GM18502 (cell line): ENCODE results near the gene SGTB.

ENCODE experiments used
- ATAC-seq: cut with Tn5 transposase; IDR thresholded peaks from one replicate; pipeline ENCODE4 v1.9.1; 2021; ENCODE audit warnings: mild to moderate bottlenecking; ENCODE audit not compliant: unreplicated experiment, poor library complexity

SGTB gene, protein sequence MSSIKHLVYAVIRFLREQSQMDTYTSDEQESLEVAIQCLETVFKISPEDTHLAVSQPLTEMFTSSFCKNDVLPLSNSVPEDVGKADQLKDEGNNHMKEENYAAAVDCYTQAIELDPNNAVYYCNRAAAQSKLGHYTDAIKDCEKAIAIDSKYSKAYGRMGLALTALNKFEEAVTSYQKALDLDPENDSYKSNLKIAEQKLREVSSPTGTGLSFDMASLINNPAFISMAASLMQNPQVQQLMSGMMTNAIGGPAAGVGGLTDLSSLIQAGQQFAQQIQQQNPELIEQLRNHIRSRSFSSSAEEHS

DNA sequence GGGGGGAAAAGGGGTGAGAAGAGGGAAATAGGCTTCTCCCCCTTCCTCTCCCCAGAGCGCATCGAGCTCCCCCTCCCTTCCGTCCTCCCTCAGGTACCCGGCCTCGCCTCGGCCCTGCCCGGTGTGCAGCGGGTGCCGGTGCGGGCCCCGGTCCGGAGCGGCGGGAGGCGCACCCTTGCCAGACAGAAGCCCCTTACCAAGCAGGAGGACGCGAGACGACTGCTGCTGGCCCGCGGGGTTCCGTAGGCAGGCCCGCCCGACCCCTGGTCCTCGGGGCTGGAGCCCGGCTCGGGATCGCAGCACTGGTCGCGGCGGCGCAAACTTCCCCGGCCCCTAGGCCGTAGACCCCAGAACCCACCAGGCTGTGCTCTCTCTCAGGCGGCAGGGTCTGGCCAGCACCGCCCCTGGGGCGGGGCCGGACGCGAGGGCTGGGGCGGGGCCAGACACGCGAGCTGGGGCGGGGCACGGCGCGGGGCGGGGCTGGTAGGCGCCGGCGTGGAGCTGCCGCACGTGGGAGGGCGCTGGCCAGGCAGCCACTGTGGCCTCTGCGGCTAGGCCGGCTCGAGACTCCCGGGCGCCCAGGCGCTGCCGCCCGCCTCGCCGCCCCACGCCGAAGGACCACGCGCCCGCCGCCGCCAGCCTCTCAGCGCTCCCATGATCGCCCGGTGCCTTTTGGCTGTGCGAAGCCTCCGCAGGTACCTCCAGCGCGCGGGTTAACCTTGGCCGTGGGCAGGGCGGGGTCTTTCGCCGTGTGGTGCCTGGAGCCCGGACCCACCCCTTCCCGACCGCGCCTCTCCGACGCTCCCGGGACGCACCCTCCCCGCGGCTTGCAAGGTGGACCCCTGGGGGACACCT is at the start of gene SGTB, which contains the start of gene NLN:
TSS of gene SGTB (minus strand) at position 390 of the 855 bp plus-strand sequence. CDS start 1,302 bp downstream, outside the sequence.
TSS of gene NLN (plus strand) at position 486 of the 855 bp plus-strand sequence. CDS start at position 655, 169 bp downstream.
- ATAC-seq: peak; percentile 91

DNA sequence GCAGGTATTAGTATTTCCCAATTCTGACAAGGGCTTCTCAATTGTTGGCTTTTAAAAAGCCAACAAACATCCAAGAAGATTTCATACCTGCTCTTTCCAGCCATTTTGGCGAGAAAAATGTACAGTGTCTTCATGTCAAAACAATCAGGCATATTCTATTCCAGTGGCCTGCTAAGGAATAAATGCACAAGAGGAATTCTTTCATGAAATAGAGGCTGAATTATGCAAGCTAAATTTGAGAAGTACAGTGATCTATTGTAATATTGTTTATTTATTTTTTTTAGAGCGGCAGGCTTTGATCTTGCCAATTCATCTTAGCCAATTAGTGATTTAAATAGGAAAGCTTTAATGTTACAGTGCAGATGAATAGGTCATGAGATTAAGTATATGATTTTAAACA is 49.4 kb upstream of the SGTB start:
- no peak for ATAC-seq

DNA sequence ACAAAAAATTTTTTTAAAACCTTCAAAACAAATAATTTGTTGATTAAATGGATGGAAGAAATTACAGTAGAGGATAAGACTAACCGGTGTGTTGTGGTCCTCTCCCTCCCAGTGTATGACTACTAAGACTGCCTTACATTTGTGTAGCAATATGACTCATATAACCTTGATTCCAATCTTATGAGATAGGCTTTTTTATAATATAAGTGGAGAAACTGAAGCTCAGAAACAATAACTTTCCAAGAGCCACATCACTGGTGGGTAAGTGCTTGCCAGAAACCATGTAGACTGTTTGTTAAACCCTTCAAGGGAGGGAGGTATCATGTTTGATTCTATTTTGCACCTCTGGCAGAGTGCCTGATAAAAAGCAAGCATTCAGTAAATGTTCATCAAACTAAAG is 47.6 kb upstream of the SGTB start:
- ATAC-seq: no peak

GRCh38 chr5:65768723-65769346 is 46.9 kb upstream of the SGTB start:
- ATAC-seq: no peak

DNA sequence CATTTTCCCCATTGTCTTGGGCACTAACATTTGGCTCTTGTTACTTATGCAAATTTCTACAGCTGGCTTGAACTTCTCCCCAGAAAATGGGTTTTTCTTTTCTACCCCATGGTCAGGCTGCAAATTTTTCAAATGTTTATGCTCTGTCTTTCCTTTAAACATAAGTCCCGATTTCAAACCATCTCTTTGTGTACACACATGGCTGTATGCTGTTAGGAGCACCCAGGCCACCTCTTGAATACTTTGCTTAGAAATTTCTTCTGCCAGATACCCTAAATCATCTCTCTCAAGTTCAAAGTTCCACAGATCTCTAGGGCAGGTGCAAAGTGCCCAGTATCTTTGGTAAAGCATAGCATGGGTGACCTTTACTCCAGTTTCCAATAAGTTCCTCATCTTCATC is 45.7 kb upstream of the SGTB start:
- ATAC-seq: no peak

- no peak for ATAC-seq
Observed at GRCh38 chr5:65766781-65767180, 44.9 kb upstream of the SGTB start.

- ATAC-seq: no peak
Observed at GRCh38 chr5:65766175-65766574, 44.3 kb upstream of the SGTB start.

DNA sequence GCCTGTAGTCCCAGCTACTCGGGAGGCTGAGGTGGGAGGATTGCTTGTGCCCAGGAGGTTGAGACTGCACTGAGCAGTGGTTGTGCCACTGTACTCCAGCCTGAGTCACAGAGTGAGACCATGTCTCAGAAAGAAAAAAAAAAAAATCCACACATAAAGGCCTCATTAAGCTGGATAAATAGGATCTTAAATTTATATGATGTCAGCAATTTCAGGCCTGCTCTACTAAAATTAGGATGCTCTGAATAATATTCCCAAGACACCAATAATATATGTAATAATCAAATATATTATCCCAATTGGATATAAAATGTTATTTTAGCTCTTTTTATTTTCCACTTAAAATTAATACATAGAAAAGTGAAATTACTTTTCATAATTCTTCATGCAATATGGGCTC is 43.7 kb upstream of the SGTB start:
- ATAC-seq: no peak

DNA sequence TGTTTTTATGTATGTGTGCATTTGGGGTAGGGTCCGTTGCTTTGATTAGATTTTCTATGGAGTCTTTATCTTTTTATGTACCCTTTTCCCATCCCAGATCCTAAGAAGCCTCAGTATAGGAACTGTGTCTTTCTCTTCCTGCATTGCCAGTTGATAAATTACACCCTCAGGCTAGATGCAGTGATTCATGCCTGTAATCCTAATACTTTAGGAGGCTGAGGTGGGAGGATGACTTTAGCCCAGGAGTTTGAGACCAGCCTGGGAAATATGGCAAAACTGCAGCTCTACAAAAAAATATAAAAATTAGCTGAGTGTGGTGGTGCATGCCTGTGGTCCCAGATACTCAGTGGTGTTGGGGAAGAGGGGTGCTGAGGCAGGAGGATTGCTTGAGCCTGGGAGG is 40.3 kb upstream of the SGTB start:
- ATAC-seq: no peak

DNA sequence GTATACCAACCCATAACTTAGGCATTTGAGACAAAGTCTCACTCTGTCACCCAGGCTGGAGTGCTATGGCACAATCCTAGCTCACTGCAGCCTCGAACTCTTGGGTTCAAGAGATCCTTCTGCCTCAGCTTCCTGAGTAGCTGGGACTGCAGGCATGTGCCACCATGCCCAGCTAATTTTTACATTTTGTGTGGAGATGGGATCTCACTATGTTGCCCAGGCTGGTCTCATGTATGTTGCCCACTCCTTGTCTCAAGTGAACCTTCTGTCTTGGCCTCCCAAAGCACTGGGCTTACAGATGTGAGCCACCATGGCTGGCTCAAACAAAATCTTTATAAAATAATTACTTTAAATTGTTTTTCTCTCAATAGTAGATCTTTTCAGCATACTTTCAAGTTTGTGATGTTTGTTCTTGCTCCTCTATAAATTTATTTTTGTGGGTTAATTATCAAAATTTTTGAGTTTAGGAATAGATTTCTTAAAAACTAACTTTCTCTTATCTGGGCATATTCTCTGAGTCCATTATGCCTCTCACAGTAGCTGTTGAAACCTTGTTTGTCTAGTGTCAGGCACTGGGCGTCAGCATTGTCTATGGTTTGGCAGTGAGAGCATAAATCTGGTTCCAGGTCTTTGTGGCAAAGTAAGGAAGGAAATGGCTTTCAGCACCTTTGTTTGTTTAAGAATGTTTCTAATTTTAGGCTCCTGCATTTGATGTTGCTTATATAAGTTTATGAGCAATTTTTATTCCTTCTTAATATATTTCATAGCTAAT is 38.8 kb upstream of the SGTB start:
- peak; percentile 75 for ATAC-seq

DNA sequence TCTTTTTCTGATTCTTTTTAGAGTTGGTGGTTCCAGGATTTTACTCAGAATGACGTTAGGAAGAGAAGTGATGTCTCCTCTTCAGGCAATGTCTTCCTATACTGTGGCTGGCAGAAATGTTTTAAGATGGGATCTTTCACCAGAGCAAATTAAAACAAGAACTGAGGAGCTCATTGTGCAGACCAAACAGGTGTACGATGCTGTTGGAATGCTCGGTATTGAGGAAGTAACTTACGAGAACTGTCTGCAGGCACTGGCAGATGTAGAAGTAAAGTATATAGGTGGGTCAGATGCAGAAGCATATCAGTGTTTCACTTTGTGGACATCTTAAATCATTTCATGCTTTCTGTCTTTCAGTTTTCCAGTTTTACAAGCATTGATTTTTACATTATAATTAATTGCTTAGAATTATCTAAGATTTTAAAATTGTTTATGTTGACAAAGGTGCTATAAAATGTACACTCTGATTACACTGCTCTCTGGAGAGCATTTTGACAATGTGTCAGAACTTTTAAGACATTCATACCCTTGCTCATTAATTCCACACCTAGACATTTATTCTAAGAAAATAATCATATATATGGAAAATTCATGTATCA is 36.7 kb upstream of the SGTB start:
- ATAC-seq: no peak

DNA sequence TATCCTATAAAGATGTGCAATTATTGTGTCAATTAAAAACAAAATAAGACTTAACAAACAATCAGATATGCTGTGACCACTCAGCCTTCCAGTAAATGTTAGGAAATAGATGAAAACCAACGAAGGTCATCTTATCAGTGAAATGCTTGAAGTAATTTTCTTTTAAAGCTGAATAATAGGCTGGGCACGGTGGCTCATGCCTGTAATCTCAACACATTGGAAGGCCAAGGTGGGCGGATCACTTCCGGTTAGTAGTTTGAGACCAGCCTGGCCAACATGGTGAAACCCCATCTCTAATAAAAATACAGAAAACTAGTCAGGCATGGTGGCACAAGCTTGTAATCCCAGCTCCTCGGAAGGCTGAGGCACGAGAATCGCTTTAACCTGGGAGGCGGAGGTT is 31.3 kb upstream of the SGTB start:
- no peak for ATAC-seq

- no peak for ATAC-seq
Observed at GRCh38 chr5:65750938-65751337, 29.0 kb upstream of the SGTB start.

DNA sequence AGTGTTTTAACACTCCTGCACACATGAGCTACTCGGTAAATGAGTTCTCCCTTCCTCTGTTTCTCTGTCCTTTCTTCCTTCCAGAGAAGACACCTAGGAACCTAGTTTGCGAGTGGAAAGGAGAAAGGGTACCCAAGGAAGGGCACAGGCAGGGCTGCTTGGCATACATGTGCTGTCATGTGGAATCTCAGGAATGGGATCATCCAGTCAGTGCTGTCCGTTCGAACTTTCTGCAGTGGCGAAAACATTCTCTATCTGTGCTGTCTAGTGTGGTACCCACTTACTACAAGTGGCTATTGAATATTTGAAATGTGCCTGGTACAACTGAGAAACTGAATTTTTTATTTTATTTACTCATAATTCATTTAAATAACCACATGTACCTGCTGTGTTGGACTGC is 28.0 kb upstream of the SGTB start:
- no peak for ATAC-seq

- ATAC-seq: no peak
Observed at GRCh38 chr5:65749221-65749844, 27.4 kb upstream of the SGTB start.

- peak; percentile 80 for ATAC-seq
Observed at GRCh38 chr5:65742565-65743231, 20.8 kb upstream of the SGTB start.

DNA sequence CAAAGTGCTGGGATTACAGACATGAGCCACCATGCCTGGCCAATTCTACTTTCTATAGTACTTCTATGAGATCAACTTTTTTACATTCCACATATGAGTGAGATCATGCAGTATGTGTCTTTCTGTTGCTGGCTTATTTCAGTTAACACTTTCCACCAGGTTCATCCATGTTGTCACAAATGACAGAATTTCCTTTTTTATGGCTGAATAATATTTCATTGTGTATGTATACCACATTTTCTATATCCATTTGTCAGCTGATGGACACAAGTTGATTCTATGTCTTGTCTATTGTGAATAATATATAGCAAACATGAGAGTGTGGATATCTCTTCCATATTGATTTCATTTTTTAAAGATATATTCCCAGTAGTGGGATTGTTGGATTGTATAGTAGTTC is 17.3 kb upstream of the SGTB start:
- no peak for ATAC-seq

GRCh38 chr5:65738305-65738704 is 16.4 kb upstream of the SGTB start:
- no peak for ATAC-seq

DNA sequence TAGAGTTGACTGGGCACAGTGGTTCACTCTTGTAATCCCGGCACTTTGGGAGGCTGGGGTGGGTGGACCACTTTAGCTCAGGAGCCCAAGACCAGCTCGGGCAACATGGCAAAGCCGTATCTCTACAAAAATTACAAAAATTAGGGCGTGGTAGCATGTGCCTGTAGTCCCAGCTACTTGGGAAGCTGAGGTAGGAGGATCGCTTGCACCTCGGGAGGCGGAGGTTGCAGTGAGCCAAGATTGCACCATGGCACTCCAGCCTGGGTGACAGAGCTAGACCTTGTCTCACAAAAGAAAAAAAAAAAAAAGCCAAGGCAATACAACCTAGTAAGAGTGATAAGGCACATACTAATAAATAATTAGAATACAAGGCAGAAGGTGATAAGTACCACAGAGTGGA is 15.9 kb upstream of the SGTB start:
- no peak for ATAC-seq
